Fibroblast of lung (primary cell): Measurements from ENCODE around the gene CDK13.
"Not testable (repeated sequence)": the region's sequence is repeated elsewhere in the genome, so short reads cannot be mapped to it uniquely, and the experiment has no call there.

ENCODE experiments used
- EZH2 ChIP-seq: IDR thresholded peaks from 2 replicates; pipeline ENCODE4 v1.5.1; 2012; ENCODE audit warnings: low read length, control low read depth, mild to moderate bottlenecking; ENCODE audit errors: missing control alignments
- TF ChIP-seq, protein P1 (sequence below), 2 donors: IDR thresholded peaks in 1 of 2; conservative IDR thresholded peaks in 1 of 2; 1 replicate in 1 of 2; 2 replicates in 1 of 2; pipeline ENCODE4 v1.5.1; 2011 to 2012; ENCODE audit warnings: low read length in 2 of 2, control low read depth in 1 of 2, inconsistent platforms in 1 of 2, low read depth in 1 of 2, mild to moderate bottlenecking in 1 of 2

DNA sequence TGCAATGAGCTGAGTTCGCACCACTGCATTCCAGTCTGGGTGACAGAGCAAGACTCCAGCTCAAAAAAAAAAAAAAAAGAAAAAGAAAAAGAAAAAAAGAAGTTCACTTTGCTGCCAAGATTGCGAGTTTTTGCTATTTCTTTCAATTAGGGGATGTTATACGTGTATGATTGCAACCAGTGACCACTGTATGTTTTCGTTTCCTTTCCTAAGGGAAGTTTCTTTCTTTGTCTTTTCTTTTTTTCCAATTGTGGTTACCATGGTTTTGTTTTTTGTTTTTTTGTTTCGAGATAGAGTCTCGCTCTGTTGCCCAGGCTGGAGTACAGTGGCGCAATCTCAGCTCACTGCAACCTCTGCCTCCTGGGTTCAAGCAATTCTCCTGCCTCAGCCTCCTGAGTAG is 168.1 kb downstream of the CDK13 start:
- TF ChIP-seq, protein P1, sequence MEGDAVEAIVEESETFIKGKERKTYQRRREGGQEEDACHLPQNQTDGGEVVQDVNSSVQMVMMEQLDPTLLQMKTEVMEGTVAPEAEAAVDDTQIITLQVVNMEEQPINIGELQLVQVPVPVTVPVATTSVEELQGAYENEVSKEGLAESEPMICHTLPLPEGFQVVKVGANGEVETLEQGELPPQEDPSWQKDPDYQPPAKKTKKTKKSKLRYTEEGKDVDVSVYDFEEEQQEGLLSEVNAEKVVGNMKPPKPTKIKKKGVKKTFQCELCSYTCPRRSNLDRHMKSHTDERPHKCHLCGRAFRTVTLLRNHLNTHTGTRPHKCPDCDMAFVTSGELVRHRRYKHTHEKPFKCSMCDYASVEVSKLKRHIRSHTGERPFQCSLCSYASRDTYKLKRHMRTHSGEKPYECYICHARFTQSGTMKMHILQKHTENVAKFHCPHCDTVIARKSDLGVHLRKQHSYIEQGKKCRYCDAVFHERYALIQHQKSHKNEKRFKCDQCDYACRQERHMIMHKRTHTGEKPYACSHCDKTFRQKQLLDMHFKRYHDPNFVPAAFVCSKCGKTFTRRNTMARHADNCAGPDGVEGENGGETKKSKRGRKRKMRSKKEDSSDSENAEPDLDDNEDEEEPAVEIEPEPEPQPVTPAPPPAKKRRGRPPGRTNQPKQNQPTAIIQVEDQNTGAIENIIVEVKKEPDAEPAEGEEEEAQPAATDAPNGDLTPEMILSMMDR (conservative IDR thresholded peaks at IDR 0.05 in 1 of 2, IDR thresholded peaks at IDR 0.05 in 1 of 2; ENCODE audit: low read depth in 1 of 2, low read length in 2 of 2) = not testable (repeated sequence)
- TF ChIP-seq EZH2 = not testable (repeated sequence)
